ENCODE data around the gene AZU1.
"Not testable (repeated sequence)": the region's sequence is repeated elsewhere in the genome, so short reads cannot be mapped to it uniquely, and the experiment has no call there.

The AZU1 gene

GRCh38 chr19:831407-832369, 4.1 kb downstream of the AZU1 start:
- no peak for DNase-seq

GRCh38 chr19:834216-834615, 6.6 kb downstream of the AZU1 start:
- DNase-seq, result no peak

- no peak for DNase-seq
Observed at GRCh38 chr19:835210-835810, 7.7 kb downstream of the AZU1 start.

GRCh38 chr19:840519-841206, 13.0 kb downstream of the AZU1 start, which contains the start of gene PRTN3:
PRTN3 (plus strand) TSS chr19:840999; CDS start chr19:841009, 10 bp downstream.
- no peak for DNase-seq

- DNase-seq, result not testable (repeated sequence)
Observed at GRCh38 chr19:842802-843179, 15.2 kb downstream of the AZU1 start.

- no peak for DNase-seq
Observed at GRCh38 chr19:843180-843835, 15.7 kb downstream of the AZU1 start.

- DNase-seq, result peak; percentile 33
Observed at GRCh38 chr19:843836-844545, 16.4 kb downstream of the AZU1 start.

- no peak for DNase-seq
Observed at GRCh38 chr19:844546-844971, 16.9 kb downstream of the AZU1 start.

GRCh38 chr19:845707-846521, 18.3 kb downstream of the AZU1 start:
- DNase-seq, result no peak

GRCh38 chr19:848386-848921, 20.8 kb downstream of the AZU1 start:
- no peak for DNase-seq

- DNase-seq, result not testable (repeated sequence)
Observed at GRCh38 chr19:849195-849594, 21.6 kb downstream of the AZU1 start.

GRCh38 chr19:850221-850978, 22.8 kb downstream of the AZU1 start:
- DNase-seq, result no peak

GRCh38 chr19:850979-851335, 23.3 kb downstream of the AZU1 start:
- DNase-seq, result no peak

- no peak for DNase-seq
Observed at GRCh38 chr19:852136-853013, 24.7 kb downstream of the AZU1 start, which contains the start of gene ELANE. ELANE (plus strand) TSS chr19:852303; CDS start chr19:852329, 26 bp downstream.

GRCh38 chr19:853014-853585, 25.5 kb downstream of the AZU1 start:
- no peak for DNase-seq

GRCh38 chr19:853614-854220, 26.1 kb downstream of the AZU1 start:
- not testable (repeated sequence) for DNase-seq

GRCh38 chr19:854549-854948, 26.9 kb downstream of the AZU1 start:
- no peak for DNase-seq

- DNase-seq, result no peak
Observed at GRCh38 chr19:855142-855541, 27.5 kb downstream of the AZU1 start.
